Hindlimb muscle (tissue), 1 donor: Measurements from ENCODE around the gene CLEC7A. TPM values are rescaled to one million over a fixed set of nuclear protein-coding genes. Genes with fewer than 3 reads are reported as not detected.

Source experiments
- DNase-seq: peaks from one replicate; pipeline ENCODE4 v3.0.0-alpha.2; 2013
- polyA plus RNA-seq: library from polyadenylated mRNA; unstranded; fragments of 120-200 nt; gene quantifications from one replicate; pipeline ENCODE4 v1.2.1, GENCODE V29; 2013; ENCODE audit not compliant: insufficient read length

CLEC7A gene
- polyA plus RNA-seq, 1 donor = 4.2 TPM

DNA sequence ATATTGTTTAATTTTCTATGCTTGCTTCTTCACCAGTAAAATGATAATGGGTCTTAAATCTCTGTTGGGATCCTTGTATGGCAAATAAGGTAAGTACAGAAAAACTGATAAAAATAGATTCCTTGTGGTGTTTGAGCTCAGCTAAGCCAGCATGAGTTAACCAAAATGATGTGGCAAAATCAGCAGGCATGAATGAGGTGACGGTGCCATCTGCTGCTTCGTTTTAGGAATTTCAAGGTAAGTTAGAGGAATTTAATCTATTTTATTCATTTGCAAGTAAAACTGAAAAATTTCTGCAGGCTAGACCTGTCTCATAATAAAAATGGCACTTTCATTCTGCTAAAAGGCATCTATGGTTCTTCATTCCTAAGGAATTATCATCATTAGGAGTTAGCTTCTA lies 10.0 kb upstream of the CLEC7A start:
- peak; percentile 66 for DNase-seq

DNA sequence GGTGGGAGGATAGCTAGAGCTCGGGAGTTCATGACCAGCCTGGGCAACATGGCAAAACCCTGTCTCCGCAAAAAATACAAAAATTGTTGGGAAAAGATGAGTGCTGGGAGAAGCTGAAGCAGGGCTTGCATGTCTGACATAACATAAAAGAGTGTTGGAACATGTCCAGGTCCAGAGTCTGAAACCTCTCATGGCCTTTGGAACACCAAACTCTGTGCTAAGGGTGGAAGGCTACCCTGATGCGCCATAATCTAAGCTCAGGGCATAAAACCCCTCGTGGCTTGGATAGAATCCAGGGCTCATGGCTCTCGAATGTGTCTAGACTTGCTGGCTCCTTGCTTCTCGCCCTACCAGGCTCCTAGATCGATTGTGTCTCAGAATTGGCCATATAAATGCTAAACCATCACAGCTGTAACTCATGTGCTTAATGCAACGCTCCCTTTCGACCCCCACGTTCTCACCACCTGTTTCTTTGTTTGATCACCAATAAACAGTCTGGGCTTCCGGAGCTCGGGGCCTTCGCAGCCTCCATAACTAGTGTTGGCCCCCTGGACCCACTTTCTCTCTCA lies 6.7 kb upstream of the CLEC7A start:
- DNase-seq = no peak

- no peak for DNase-seq
These were observed 5.1 kb upstream of the CLEC7A start for GRCh38 chr12:10135126-10135525.

- no peak for DNase-seq
These were observed 2.9 kb upstream of the CLEC7A start for GRCh38 chr12:10132850-10133370.

GRCh38 chr12:10131111-10131690 lies 1.2 kb upstream of the CLEC7A start:
- peak; percentile 4 for DNase-seq

DNA sequence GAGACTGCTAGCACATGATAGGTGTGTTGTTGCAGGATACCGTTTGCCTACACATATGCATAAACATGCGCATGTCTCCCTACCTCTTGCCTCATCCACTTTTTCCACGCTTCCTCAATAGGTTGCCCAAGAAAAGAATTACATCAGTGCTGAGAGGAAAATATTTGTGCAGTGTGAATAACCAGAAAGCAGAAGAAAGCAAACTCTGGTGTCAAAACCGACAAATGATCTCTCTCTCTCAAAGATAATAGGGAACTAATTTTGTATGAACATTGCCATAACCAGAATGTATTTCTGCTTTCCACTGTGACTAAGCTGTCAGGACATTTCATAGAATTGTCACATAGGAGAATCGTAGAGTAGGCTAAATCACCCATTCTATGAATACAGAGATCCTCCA lies 1.3 kb downstream of the CLEC7A start:
- DNase-seq = no peak

GRCh38 chr12:10126413-10126812 lies 3.6 kb downstream of the CLEC7A start:
- no peak for DNase-seq

- no peak for DNase-seq
These were observed 7.3 kb downstream of the CLEC7A start for GRCh38 chr12:10122689-10123088.

- DNase-seq = no peak
These were observed 8.7 kb downstream of the CLEC7A start for GRCh38 chr12:10121278-10121677.

GRCh38 chr12:10119066-10119465 lies 10.9 kb downstream of the CLEC7A start:
- no peak for DNase-seq

DNA sequence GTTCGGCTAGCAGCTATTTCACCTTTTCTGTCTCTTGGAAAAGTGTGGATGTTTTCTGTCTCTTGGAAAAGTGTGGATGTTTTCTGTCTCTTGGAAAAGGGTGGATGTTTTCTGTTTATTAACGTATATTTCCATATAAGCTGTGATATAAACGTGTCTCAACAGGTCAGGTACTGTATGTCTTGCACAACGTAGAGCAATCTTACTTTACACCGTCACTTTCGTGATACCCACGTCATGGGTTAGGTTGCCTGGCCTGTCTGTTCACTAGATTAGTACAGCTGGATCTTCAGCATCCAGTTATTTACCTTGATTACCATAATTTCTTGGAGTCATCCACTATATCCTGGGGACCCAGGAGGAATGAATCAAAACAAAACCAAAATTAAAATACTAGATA lies 14.1 kb downstream of the CLEC7A start:
- DNase-seq = no peak

DNA sequence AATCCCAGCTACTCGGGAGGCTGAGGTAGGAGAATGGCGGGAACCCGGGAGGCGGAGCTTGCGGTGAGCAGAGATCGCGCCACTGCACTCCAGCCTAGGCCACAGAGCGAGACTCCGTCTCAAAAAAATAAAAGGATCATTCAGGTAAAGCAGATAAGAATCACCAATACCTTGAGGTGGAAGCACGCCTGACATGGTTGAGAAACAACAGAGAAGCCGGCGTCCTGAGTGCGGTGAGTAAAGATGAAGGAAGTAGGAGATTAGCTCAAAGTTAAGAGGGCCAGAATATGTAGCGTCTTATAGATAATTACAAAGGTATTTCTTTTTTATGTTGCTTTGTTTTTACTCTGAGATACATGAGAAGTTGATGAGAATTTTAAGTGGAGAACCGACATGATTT lies 14.7 kb downstream of the CLEC7A start:
- DNase-seq = no peak

DNA sequence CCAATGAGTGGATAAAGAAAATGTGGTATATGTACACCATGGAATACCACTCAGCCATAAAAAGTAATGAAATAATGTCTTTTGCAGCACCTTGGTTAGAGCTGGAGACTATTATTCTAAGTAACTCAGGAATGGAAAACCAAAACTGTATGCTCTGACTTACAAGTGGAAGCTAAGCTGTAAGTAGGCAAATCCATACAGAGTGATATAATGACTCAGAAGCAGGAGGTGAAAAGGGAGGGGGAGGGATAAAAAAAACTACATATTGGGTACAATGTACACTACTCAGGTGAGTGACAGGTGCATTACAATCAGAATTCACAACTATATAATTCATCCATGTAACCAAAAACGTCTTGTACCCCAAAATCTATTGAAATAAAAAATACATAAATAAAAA lies 16.1 kb downstream of the CLEC7A start:
- no peak for DNase-seq

GRCh38 chr12:10113075-10113474 lies 16.9 kb downstream of the CLEC7A start:
- DNase-seq = no peak

GRCh38 chr12:10111451-10111850 lies 18.5 kb downstream of the CLEC7A start:
- no peak for DNase-seq

DNA sequence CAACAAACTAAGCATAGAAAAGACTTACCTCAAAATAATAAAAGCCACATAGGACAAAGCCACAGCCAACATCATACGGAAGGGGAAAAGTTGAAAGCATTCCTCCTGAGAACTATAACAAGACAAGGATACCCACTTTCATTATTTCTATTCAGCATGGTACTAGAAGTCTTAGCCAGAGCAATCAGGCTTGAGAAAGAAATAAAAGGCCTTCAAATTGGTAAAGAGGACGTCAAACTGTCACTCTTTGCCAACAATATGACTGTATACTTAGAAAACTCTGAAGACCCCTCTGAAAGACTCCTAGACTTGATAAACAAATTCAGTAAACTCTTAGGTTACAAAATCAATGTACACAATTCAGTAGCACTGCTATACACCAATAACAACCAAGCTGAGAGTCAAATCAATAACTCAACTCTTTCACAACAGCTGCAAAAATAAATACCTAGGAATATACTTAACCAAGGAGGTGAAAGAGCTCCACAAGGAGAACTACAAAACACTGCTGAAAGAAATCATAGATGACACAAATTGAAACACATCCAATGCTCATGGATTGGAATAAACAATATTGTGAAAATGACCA lies 19.6 kb downstream of the CLEC7A start:
- no peak for DNase-seq

GRCh38 chr12:10102322-10102721 lies 27.7 kb downstream of the CLEC7A start:
- DNase-seq = no peak

- DNase-seq = no peak
These were observed 28.3 kb downstream of the CLEC7A start for GRCh38 chr12:10101648-10102220.

GRCh38 chr12:10101042-10101579 lies 28.9 kb downstream of the CLEC7A start:
- DNase-seq = peak; percentile 78

DNA sequence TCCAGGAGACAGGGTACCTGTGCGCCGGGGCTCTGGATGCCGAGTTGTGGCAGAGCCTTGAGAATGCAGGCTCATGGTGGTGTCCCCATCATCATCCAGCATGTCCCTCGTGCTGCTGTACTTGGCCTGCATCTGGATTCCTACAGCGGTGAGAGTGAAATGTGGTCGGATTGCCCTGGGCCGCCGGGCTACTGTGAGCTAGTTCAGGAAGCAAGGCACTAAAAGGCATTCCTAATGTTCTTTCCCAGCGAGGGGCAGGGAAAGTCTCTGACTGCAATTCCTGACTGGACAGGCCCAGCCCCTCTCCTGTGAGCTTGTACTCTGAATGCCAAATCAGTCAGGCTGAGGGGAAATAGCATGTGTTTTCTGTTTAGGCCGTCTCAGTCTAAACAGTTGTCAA lies 31.2 kb downstream of the CLEC7A start, which contains the start of gene CLEC1A:
TSS of gene CLEC1A (minus strand) at position 195 of the 400 bp plus-strand sequence. CDS start at position 132, 63 bp downstream.
- peak; percentile 44 for DNase-seq

DNA sequence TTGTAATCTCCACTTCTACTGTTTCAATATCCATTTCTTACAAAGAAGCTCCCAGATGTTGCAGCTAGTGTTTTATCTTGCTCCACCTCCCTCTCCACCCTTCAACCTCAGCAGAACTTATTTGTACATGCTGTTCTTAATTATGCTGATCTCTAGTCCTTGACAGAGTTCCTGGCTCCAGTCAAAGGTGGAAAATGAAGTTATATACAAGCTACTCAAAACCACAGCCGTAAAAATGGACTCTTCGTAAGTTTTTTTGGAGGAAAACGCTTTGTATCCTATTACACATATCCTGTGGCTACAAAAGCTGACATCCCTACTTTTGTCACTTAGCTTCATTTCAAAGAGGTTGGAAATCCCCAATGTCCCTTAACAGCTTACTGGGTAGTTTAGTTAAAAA lies 32.5 kb downstream of the CLEC7A start:
- DNase-seq = no peak

GRCh38 chr12:10095971-10096370 lies 34.0 kb downstream of the CLEC7A start:
- DNase-seq = no peak

DNA sequence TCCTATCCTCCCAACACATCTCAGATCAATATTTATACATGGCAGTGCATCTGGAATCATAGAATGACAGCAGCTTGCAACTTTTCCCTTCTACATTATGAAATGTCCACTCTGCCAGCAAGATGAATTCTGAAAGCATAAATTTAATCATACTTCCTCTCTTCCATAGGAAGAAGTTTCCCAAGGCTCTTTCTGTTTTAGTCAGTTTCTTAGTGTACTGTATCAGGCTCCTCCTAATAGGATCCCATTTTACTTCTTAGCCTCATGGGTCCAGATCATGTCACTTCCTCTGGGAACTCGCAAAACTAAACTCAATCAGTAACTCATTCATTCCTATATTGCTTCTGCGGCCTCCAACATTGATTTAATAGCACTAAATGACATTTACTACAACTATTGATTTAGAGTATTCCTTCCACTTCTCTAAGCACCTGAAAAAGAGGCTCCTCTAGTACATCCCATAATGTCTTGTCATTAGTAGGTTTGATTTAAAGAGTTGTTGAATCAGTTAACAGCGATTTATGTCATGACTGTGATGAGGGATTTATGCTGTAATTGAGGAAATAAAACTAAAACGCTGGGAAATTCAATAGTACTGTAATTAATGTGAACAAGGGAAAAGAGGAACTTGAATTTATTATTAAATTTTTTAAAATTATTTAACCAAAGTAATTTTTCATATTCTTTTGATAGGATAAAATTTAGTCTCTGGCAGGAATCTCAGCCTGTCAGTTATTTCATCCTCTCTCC lies 35.2 kb downstream of the CLEC7A start:
- DNase-seq = no peak
